ENCODE data around the gene ZYG11B. TPM values are rescaled to one million over a fixed set of nuclear protein-coding genes. Genes with fewer than 3 reads are reported as not detected.
"Not testable (repeated sequence)": the region's sequence is repeated elsewhere in the genome, so short reads cannot be mapped to it uniquely, and the experiment has no call there.

Gene ZYG11B
- total and polyA plus RNA-seq, 12 donors: 9.1 to 84.3 (median 63.6) TPM

DNA sequence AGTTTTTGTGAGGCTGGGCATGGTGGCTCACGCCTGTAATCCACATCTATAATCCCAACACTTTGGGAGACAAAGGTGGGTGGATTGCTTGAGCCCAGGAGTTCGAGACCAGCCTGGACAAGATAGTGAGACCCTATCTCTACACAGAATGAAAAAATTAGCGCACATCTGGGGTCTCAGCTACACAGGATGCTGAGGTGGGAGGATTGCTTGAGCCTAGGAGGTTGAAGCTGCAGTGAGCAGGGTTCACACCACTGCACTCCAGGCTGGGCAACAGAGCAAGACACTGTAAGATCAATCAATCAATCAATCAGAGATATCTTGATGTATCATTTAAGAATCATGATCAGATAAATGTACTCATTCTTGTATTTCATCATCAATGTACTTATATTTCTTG, 7.1 kb downstream of the ZYG11B start:
- TF ChIP-seq, protein P1, sequence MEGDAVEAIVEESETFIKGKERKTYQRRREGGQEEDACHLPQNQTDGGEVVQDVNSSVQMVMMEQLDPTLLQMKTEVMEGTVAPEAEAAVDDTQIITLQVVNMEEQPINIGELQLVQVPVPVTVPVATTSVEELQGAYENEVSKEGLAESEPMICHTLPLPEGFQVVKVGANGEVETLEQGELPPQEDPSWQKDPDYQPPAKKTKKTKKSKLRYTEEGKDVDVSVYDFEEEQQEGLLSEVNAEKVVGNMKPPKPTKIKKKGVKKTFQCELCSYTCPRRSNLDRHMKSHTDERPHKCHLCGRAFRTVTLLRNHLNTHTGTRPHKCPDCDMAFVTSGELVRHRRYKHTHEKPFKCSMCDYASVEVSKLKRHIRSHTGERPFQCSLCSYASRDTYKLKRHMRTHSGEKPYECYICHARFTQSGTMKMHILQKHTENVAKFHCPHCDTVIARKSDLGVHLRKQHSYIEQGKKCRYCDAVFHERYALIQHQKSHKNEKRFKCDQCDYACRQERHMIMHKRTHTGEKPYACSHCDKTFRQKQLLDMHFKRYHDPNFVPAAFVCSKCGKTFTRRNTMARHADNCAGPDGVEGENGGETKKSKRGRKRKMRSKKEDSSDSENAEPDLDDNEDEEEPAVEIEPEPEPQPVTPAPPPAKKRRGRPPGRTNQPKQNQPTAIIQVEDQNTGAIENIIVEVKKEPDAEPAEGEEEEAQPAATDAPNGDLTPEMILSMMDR (IDR thresholded peaks at IDR 0.05): no peak
- no peak for DNase-seq
- WGBS, 2 donors: 95 to 97% methylated on average over 3 of the region's 3 CpGs

DNA sequence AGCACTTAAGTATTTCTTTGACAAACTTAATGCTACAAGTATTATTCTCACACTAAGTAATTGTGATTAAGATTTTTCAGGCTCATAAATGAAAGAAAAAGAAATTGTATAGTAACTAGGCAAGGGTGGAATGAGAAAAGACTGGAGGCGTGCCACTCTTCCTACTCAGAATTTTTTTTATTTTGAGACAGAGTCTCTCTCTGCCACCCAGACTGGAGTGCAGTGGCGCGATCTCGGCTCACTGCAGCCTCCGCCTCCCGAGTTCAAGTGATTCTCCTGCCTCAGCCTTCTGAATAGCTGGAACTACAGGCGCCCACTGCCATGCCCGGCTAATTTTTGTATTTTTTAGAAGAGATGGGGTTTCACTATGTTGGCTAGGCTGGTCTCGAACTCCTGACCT, 9.1 kb downstream of the ZYG11B start:
- H3K4me3 ChIP-seq; H3K9me3 ChIP-seq; ATAC-seq; H3K27ac ChIP-seq; H3K27me3 ChIP-seq; DNase-seq; intact Hi-C loops (cut with DNase I): not testable (repeated sequence)
- H3K36me3 ChIP-seq: peaks cover 0 to 14% (median 0%) of the 10 kb centered on the region in 9 donors
- H3K4me1 ChIP-seq: peaks cover 0 to 38% (median 29%) of the 10 kb centered on the region in 9 donors
- WGBS, 2 donors: 94 to 96% methylated on average over 9 of the region's 9 CpGs

More for the DNA sequence above, 7.1 kb downstream of the ZYG11B start:
- no peaks in the 10 kb centered on the region for H3K27me3 ChIP-seq
- no peak overlapping the region for H3K4me3 ChIP-seq
- intact Hi-C loops (cut with DNase I): no loop called here
- no peak overlapping the region for H3K27ac ChIP-seq
- ATAC-seq: no peak
- peaks cover 0 to 33% (median 17%) of the 10 kb centered on the region in 9 donors for H3K4me1 ChIP-seq
- H3K36me3 ChIP-seq: peaks cover 0 to 17% (median 0%) of the 10 kb centered on the region in 9 donors
- no peaks in the 10 kb centered on the region for H3K9me3 ChIP-seq

DNA sequence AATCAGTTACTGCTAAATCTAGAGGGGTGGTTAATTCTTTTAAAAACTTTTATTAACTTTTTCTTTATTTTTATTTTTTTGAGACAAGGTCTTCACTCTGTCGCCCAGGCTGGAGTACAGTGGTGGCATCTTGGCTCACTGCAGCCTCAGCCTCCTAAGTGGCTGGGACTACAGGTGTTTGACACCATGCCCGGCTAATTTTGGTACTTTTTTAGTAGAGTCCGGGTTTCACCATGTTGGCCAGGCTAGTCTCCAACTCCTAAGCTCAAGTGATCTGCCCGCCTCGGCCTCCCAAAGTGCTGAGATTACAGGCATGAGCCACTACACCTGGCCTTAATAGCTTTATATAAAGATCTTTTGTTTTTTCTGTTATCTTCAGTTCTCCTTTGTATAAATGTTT, 11.9 kb downstream of the ZYG11B start:
- peaks cover 0 to 4% (median 0%) of the 10 kb centered on the region in 9 donors for H3K36me3 ChIP-seq
- H3K9me3 ChIP-seq: no peaks in the 10 kb centered on the region
- H3K4me1 ChIP-seq: peaks cover 0 to 45% (median 36%) of the 10 kb centered on the region in 9 donors
- DNase-seq: no peak
- TF ChIP-seq, protein P1 (IDR thresholded peaks at IDR 0.05): no peak
- H3K27me3 ChIP-seq: no peaks in the 10 kb centered on the region
- intact Hi-C loops (cut with DNase I): no loop called here
- peak overlapping the region in 5 of 10 donors; percentile 14 to 79 (median 15) for H3K27ac ChIP-seq
- no peak overlapping the region for H3K4me3 ChIP-seq
- peak in 2 of 8 donors; percentile 31 to 35 for ATAC-seq
- 59 to 68% methylated on average over 5 of the region's 5 CpGs for WGBS, 2 donors

DNA sequence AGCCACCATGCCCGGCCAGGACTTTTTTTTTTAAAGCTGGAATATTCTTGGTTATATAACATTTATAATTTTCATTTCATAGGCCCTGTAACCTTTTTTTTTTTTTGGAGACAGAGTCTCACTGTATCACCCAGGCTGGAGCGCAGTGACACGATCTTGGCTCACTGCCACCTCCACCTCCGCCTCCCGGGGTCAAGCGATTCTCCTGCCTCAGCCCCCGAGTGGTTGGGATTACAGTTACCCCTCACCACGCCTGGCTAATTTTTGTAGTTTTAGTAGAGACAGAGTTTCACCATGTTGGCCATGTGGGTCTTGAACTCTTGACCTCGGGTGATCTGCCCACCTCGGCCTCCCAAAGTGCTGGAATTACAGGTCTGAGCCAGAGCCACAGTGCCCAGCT, 12.6 kb downstream of the ZYG11B start:
- peak in 4 of 8 donors; percentile 27 to 68 (median 61) for ATAC-seq
- peak; percentile 24 to 49 for DNase-seq
- WGBS, 2 donors: 42 to 63% methylated on average over 10 of the region's 10 CpGs
- TF ChIP-seq, protein P1 (IDR thresholded peaks at IDR 0.05): no peak
- peaks cover 0 to 46% (median 36%) of the 10 kb centered on the region in 9 donors for H3K4me1 ChIP-seq
- H3K4me3 ChIP-seq: no peak overlapping the region
- H3K9me3 ChIP-seq: no peaks in the 10 kb centered on the region
- intact Hi-C loops (cut with DNase I): no loop called here
- no peaks in the 10 kb centered on the region for H3K27me3 ChIP-seq
- H3K36me3 ChIP-seq: peaks cover 0 to 4% (median 0%) of the 10 kb centered on the region in 9 donors
- peak overlapping the region in 7 of 10 donors; percentile 15 to 79 (median 49) for H3K27ac ChIP-seq

DNA sequence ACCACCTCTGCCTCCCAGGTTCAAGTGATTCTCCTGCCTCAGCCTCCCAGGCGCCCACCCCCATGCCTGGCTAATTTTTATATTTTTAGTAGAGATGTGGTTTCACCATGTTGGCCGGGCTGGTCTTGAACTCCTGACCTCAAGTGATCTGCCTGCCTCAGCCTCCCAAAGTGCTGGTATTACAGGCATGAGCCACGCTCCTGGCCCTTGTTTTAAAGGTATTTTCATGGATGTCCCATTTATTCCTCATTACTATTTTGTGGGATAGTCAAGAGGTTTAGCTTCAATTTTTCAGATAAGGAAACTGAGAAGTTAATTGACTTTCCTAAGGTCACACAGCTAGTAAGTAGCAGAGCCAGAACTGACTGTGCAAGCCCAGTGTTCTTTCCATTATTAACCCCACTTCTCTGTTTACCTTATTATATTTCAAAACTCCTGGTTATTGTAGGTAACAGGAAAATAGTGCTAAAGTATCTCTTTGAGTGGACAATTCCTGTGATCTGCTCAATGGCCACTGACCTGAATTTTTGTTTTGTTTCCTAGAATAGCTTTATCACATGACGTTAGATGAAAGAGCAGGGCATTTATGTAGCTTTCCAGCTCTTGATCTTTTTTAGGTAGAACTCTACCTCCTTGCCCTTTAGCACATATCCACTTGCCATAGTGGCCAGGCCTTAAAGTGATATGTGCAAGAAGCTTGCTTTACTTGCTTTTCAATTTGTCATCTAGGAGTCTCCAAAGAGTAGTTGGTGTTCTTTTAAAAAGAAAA, 13.6 kb downstream of the ZYG11B start:
- H3K4me1 ChIP-seq: peaks cover 0 to 56% (median 39%) of the 10 kb centered on the region in 9 donors

More for the DNA sequence above, 13.6 kb downstream of the ZYG11B start:
- Histone ChIP-seq H3K36me3 (peaks cover 0 to 4% (median 0%) of the 10 kb centered on the region in 9 donors), H3K27me3 (no peaks in the 10 kb centered on the region), H3K27ac (peak overlapping the region in 7 of 10 donors; percentile 15 to 79 (median 54)), H3K4me3 (no peak overlapping the region), H3K9me3 (no peaks in the 10 kb centered on the region)
- DNase-seq (no peak), ATAC-seq (peak in 2 of 8 donors; percentile 27 to 32)
- intact Hi-C loops (cut with DNase I): no loop called here
- 78 to 82% methylated on average over 4 of the region's 4 CpGs for WGBS, 2 donors
- TF ChIP-seq, protein P1 (IDR thresholded peaks at IDR 0.05): no peak

Data from heart right ventricle (tissue), 16 donors.